ENCODE measurements around the gene ZNF606. TPM values are rescaled to one million over a fixed set of nuclear protein-coding genes. Genes with fewer than 3 reads are reported as not detected.

ZNF606 gene
- 1 to 10 TPM; 4.8 to 9.7 (median 6.3) TPM for total RNA-seq
- 10 to 100 TPM; 10.9 to 12.2 TPM for polyA plus RNA-seq

DNA sequence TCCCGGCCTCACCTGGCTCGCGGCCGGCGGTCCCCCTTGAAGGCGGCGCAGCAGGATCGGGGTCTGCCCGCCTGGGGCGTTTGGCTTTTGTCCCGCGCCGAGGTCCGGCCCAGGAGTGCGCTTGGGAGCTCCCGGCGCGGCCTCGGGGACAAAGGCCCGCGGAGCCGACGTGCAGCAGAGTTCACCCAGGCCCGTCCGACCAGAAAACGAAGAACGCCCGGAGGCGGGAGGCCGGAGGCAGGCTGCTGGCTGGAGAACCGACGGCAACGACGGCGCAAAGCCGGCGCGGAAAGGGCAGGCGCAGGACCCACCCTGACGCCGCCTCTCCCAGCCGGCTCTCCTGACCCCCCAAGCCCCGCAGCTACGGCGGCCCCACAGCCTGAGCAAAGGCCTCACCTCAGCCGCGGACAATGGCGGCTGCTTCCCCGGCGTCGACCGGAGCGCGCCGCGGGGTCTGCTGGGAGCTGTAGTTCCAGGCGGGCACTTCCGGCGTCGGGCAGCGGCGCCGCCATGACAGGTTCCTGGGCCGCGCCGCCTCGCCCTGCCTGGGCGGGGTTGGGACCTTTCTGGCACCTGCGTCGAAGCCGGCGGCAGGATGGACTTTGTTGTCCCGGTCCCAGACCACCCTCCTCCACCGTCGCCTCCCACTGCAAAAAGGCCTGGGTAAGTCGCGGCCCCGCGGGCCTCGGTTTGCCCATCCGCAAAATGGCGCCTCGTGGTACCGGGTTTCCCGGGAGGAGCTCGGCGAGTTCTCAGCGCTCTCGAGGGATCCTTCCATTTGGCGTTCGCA is at the start of gene ZNF606:
ZNF606 (minus strand) TSS at position 437 of the 790 bp plus-strand sequence. CDS start 1,501 bp downstream, outside the sequence.
- DNase-seq (peak; percentile 84 to 95 (median 88)), FAIRE-seq (no peak), ATAC-seq (peak; percentile 99 to 100 (median 100))
- no peaks in the 10 kb centered on the region for H3K9me3 ChIP-seq
- H3K27me3 ChIP-seq, result no peaks in the 10 kb centered on the region
- peaks cover 0 to 43% (median 10%) of the 10 kb centered on the region in 3 donors for H3K36me3 ChIP-seq
- H3K4me3 ChIP-seq, result peak within 1 kb of the TSS; percentile 46 to 86 (median 69)
- TF ChIP-seq, protein P1, sequence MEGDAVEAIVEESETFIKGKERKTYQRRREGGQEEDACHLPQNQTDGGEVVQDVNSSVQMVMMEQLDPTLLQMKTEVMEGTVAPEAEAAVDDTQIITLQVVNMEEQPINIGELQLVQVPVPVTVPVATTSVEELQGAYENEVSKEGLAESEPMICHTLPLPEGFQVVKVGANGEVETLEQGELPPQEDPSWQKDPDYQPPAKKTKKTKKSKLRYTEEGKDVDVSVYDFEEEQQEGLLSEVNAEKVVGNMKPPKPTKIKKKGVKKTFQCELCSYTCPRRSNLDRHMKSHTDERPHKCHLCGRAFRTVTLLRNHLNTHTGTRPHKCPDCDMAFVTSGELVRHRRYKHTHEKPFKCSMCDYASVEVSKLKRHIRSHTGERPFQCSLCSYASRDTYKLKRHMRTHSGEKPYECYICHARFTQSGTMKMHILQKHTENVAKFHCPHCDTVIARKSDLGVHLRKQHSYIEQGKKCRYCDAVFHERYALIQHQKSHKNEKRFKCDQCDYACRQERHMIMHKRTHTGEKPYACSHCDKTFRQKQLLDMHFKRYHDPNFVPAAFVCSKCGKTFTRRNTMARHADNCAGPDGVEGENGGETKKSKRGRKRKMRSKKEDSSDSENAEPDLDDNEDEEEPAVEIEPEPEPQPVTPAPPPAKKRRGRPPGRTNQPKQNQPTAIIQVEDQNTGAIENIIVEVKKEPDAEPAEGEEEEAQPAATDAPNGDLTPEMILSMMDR (IDR thresholded peaks at IDR 0.05), result no peak
- 1% methylated on average over 80 to 91 of the region's 91 CpGs for WGBS, 2 donors
- H3K27ac ChIP-seq, result peak within 1 kb of the TSS; percentile 63 to 88 (median 76)
- peaks cover 0 to 12% (median 4%) of the 10 kb centered on the region in 3 donors for H3K4me1 ChIP-seq
- intact Hi-C loops (cut with DNase I), result no loop called here

DNA sequence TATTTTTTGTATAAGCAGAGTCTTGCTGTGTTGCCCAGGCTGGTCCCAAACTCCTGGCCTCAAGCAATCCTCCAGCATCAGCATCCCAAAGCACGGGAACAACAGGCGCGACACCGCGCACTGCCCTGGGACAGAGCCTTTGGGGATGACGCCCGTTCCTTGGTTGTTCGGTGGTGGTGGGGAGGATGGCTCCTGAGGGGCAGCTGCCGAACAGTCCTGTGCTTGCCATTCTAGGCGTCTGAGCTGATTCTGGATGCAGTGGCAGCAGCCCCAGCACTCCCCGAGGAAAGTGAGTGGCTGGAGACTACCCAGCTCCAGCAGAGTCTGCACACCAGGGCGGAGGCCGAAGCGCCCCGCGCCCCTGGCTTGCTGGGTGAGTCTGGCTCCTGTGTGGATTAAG is 49.6 kb upstream of the ZNF606 start:
- ATAC-seq (no peak), DNase-seq (no peak), FAIRE-seq (no peak)
- Histone ChIP-seq H3K36me3 (no peaks in the 10 kb centered on the region), H3K27me3 (no peaks in the 10 kb centered on the region), H3K27ac (no peak overlapping the region), H3K4me1 (no peaks in the 10 kb centered on the region), H3K9me3 (no peaks in the 10 kb centered on the region), H3K4me3 (no peak overlapping the region)
- intact Hi-C loops (cut with DNase I), result no loop called here
- TF ChIP-seq, protein P1 (IDR thresholded peaks at IDR 0.05), result no peak
- 88 to 93% methylated on average over 16 of the region's 16 CpGs for WGBS, 2 donors

DNA sequence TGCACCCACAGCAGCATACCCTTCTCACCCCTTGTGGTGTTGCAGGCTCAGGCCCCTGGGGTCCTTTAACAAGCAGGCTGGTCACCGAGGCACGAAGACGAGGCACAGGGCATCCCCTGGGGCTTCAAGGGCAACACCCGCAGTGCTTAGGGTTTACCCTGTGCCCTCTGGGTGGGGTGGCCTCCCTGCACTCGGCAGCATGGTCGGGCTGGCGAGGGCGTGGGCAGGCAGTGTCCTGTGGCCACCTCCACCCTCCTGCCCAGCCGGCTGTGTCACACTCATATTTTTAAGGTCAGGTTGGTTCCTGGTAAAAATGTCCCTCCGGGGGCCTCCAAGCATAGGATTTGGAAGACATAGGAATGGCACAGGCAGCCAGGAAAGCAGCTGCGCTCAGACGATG is 45.1 kb upstream of the ZNF606 start:
- ATAC-seq (no peak), FAIRE-seq (no peak)

DNA sequence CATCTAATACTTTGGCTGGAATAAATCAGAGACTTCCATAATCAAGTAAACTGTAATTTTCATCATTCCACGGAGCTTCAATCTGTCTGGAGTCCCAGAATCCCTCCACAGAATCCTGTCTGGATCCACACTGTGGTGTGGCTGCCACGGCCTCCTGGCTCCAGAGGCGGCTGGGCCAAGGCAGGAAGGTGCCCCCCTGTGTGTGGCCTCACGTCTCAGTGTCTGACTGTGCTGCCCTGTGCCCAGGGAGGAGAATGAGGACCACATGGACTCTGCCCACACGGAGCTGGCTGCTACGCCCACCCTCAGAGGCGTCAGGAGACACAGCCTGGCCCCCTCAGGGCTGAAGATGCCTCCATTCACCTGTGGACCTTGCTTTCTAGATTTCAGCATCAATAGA is 44.2 kb upstream of the ZNF606 start:
- DNase-seq, result no peak
- Histone ChIP-seq H3K36me3 (no peaks in the 10 kb centered on the region), H3K9me3 (no peaks in the 10 kb centered on the region), H3K27ac (no peak overlapping the region), H3K27me3 (no peaks in the 10 kb centered on the region), H3K4me1 (no peaks in the 10 kb centered on the region), H3K4me3 (no peak overlapping the region)
- 58 to 81% methylated on average over 7 of the region's 7 CpGs for WGBS, 2 donors
- TF ChIP-seq, protein P1 (IDR thresholded peaks at IDR 0.05), result no peak
- ATAC-seq, result no peak
- FAIRE-seq, result no peak
- intact Hi-C loops (cut with DNase I), result no loop called here

More for the DNA sequence above, 45.1 kb upstream of the ZNF606 start:
- Histone ChIP-seq H3K9me3 (no peaks in the 10 kb centered on the region), H3K4me3 (no peak overlapping the region), H3K27ac (no peak overlapping the region), H3K27me3 (no peaks in the 10 kb centered on the region), H3K4me1 (no peaks in the 10 kb centered on the region), H3K36me3 (no peaks in the 10 kb centered on the region)
- intact Hi-C loops (cut with DNase I), result no loop called here
- 73 to 90% methylated on average over 12 of the region's 12 CpGs for WGBS, 2 donors
- DNase-seq, result no peak
- TF ChIP-seq, protein P1 (IDR thresholded peaks at IDR 0.05), result no peak
